ENCODE data around the gene KIF2B. TPM values are rescaled to one million over a fixed set of nuclear protein-coding genes. Genes with fewer than 3 reads are reported as not detected.
"Not testable (repeated sequence)": the region's sequence is repeated elsewhere in the genome, so short reads cannot be mapped to it uniquely, and the experiment has no call there.

The KIF2B gene
- total RNA-seq, 1 donor from 2014 or later = not detected

GRCh38 chr17:53819956-53820355, 2.8 kb upstream of the KIF2B start:
- no peaks in the 10 kb centered on the region for H3K36me3 Mint-ChIP-seq (ENCODE audit: low read depth)
- H3K27me3 Mint-ChIP-seq (ENCODE audit: low read depth) = no peaks in the 10 kb centered on the region
- H3K27ac Mint-ChIP-seq = no peak overlapping the region
- peaks cover 48% of the 10 kb centered on the region for H3K9me3 Mint-ChIP-seq
- no peaks in the 10 kb centered on the region for H3K4me1 Mint-ChIP-seq (ENCODE audit: low read depth)
- no peak overlapping the region for H3K4me3 Mint-ChIP-seq (ENCODE audit: low read depth)
- intact Hi-C loops (cut with micrococcal nuclease) = no loop called here
- DNase-seq (ENCODE audit: low spot score) = no peak

- intact Hi-C loops (cut with micrococcal nuclease) = no loop called here
- no peaks in the 10 kb centered on the region for H3K27me3 Mint-ChIP-seq (ENCODE audit: low read depth)
- H3K9me3 Mint-ChIP-seq = peaks cover 46% of the 10 kb centered on the region
- no peaks in the 10 kb centered on the region for H3K36me3 Mint-ChIP-seq (ENCODE audit: low read depth)
- no peaks in the 10 kb centered on the region for H3K4me1 Mint-ChIP-seq (ENCODE audit: low read depth)
- no peak for DNase-seq (ENCODE audit: low spot score)
- H3K27ac Mint-ChIP-seq = no peak overlapping the region
- H3K4me3 Mint-ChIP-seq (ENCODE audit: low read depth) = no peak overlapping the region
Observed at GRCh38 chr17:53823341-53824050, 769 bp downstream of the KIF2B start.

- H3K4me1 Mint-ChIP-seq (ENCODE audit: low read depth); H3K36me3 Mint-ChIP-seq (ENCODE audit: low read depth); intact Hi-C loops (cut with micrococcal nuclease); H3K27me3 Mint-ChIP-seq (ENCODE audit: low read depth); H3K4me3 Mint-ChIP-seq (ENCODE audit: low read depth); DNase-seq (ENCODE audit: low spot score); H3K27ac Mint-ChIP-seq: not testable (repeated sequence)
- H3K9me3 Mint-ChIP-seq = peaks cover 41% of the 10 kb centered on the region
Observed at GRCh38 chr17:53834771-53835170, 12.0 kb downstream of the KIF2B start.

GRCh38 chr17:53837131-53837530, 14.4 kb downstream of the KIF2B start:
- no peak for DNase-seq (ENCODE audit: low spot score)
- Mint-ChIP-seq H3K27ac (no peak overlapping the region), H3K4me1 (ENCODE audit: low read depth) (no peaks in the 10 kb centered on the region), H3K27me3 (ENCODE audit: low read depth) (no peaks in the 10 kb centered on the region), H3K36me3 (ENCODE audit: low read depth) (no peaks in the 10 kb centered on the region), H3K4me3 (ENCODE audit: low read depth) (no peak overlapping the region), H3K9me3 (peaks cover 34% of the 10 kb centered on the region)
- intact Hi-C loops (cut with micrococcal nuclease) = no loop called here

- intact Hi-C loops (cut with micrococcal nuclease) = no loop called here
Observed at GRCh38 chr17:53844491-53845107, 21.9 kb downstream of the KIF2B start.

GRCh38 chr17:53871128-53871527, 48.4 kb downstream of the KIF2B start:
- H3K36me3 Mint-ChIP-seq (ENCODE audit: low read depth); H3K4me1 Mint-ChIP-seq (ENCODE audit: low read depth); H3K4me3 Mint-ChIP-seq (ENCODE audit: low read depth); H3K27ac Mint-ChIP-seq; intact Hi-C loops (cut with micrococcal nuclease); H3K27me3 Mint-ChIP-seq (ENCODE audit: low read depth); DNase-seq (ENCODE audit: low spot score): not testable (repeated sequence)
- peaks cover 25% of the 10 kb centered on the region for H3K9me3 Mint-ChIP-seq

More at GRCh38 chr17:53844491-53845107, 21.9 kb downstream of the KIF2B start:
- no peak for DNase-seq (ENCODE audit: low spot score)
- Mint-ChIP-seq H3K27me3 (ENCODE audit: low read depth) (no peaks in the 10 kb centered on the region), H3K4me3 (ENCODE audit: low read depth) (no peak overlapping the region), H3K9me3 (peaks cover 29% of the 10 kb centered on the region), H3K36me3 (ENCODE audit: low read depth) (no peaks in the 10 kb centered on the region), H3K4me1 (ENCODE audit: low read depth) (no peaks in the 10 kb centered on the region), H3K27ac (no peak overlapping the region)

Measured in activated T-helper 2 cell treated with anti-CD3 and anti-CD28 coated beads, Interferon-gamma antibody, Interleukin-2, Interleukin-4, amounts not matched to agents 10 μg/mL and 5 μg/mL and 100 μg/mL, durations not matched to agents 14 hours and 24 hours and 36 hours (primary cell).